GM18502 (cell line): ENCODE measurements around the gene IGF2R.

Source experiments
- ATAC-seq: cut with Tn5 transposase; IDR thresholded peaks from one replicate; pipeline ENCODE4 v1.9.1; 2021; ENCODE audit warnings: mild to moderate bottlenecking; ENCODE audit not compliant: unreplicated experiment, poor library complexity

Gene IGF2R

DNA sequence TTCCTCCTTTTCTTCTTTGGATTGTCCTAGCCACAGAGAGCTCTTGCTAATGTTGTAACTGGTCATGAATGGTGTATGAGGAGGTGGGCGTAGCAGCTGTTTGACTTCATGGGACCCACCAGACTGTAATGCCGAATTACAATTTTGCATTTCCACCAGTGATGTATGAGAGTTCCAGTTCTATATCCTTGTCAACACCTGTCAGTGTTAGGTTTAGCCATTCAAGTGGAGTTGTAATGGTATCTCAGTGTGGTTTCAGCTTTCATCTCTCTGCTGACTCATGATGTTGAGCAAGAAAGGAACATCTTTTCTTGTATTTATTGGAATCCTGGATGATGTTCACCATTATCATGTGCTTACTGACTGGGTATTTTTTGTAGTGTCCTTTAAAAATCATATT lies 5.1 kb downstream of the IGF2R start:
- peak; percentile 51 for ATAC-seq

DNA sequence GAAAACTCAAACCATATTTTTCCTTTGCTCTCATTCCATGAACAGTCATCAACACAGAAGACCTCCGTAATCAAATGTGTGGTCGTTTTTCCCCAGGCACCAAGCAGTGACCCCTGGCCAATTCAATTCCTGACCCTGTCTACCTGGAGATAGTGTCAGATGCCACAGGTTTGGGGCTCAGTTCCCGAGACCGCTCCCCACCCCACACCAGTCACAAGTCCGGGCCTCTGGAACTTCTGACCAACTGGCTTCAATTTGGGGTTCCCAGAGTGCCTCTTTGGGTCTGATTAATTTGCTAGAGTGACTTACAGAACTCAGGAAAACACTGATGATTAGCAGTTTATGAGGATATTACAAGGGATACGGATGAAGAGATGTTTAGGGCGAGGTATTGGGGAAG lies 6.0 kb downstream of the IGF2R start:
- ATAC-seq: no peak

DNA sequence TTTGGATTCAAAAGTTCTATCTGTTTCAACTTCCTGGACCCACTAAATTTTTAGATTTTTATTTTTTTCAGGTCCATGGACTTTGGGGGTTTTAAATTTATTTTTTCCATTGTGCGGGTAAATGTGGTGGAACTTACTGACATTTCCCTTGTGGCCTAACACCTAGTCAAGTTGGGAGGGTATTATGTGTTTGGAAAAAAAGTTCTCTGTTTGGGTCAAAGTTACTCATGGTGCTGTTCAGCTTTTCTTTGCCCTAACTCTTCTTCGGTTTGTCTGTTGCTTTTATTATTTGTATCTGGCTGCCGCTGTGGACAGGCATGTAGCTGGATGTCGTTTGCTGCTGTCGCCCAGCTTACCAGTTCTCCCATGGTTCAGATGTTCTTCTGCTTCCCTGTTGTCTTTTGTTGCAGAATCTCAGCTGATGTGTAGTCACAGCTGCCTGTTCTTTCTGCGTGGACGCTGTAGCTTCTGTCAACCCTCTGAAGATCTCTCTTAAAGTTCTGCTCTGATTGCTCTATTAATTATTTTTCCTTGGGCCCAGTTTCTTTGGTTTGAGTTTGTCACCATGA lies 7.9 kb downstream of the IGF2R start:
- no peak for ATAC-seq

DNA sequence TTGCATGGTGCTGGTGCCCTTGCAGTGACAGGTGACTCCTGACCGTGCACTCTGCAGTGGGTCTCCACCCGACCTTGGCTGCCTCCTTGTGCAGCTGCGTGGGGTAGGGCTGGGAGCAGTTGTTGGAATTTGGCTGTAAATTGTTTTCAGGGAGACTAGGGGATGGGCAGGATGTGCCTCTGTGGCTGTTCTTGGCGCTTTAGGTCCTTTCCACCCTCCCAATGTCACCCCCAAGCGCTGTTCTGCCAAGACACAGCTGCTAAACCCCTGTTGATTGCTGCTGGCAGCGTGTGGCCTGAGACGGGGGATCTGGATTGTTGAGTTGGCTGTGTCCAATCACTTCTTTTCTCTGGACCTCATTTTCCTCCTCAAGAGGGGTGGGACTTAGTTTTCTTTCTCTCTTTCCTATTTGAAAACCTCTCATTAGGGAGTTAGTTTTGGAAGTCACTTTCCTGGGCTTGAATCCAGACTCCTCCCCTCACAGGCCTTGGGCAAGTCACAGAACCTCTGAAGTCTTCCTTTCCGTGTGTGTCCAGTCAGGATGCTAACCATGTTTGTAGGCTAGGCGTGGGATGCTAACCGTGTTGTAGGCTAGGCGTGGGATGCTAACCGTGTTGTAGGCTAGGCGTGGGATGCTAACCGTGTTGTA lies 8.5 kb downstream of the IGF2R start:
- no peak for ATAC-seq

DNA sequence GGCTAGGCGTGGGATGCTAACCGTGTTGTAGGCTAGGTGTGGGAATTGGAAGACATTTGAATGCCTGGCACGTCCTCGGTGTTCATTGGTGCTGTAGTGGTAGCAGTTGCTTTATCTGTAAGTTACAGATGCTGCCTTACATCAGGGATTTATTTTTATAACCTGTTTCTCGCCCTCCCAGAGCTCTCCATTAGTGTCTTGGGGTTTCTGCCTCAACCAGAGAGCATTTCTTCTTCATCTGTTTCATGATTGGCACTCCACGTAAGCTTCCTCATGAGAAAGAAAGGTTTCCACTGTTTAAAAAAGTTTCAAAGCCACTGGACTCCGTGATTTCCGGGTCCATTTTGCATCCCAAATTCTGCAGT lies 9.0 kb downstream of the IGF2R start:
- ATAC-seq: no peak

DNA sequence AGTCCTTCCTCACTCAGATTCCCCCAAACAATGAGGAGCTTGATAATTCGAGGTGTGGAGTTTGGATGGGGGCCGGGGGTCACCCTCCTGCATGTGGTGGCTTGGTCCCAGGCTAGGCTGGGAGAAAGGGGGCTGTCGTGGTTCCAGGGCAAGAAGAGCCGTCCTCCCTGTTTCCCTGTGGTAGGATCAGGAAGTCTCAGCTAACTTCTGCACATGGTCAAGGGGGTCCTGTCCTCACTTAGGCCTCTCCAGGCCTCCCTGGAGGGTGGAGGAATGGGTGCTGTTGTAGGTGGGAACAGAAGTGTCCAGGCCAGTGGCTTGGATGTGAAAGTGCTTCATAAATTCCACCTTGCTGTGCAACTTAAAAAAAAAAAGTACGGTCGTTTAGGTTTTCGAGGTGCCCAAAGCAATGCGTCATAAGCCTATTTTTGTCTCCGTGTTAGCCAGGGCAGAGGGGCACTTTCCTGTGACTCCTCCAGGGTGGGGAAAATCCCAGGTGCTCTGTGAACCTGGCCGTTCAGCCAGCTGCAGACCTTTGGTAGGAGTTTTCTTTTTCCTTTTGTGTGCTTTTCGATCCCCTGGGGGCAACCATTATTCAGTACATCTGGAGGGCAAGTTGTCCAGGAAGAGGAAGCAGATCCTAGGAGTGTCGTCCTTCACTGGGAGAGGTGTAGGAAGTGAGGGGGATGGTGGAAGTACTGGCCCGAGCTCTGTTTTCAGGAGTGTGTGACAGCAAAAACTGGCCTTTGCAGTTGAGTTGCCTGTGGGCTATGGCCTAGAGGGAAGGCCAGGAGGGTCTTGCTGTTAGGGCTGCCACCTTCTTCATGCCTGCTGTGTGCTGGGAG lies 9.6 kb downstream of the IGF2R start:
- peak; percentile 30 for ATAC-seq

DNA sequence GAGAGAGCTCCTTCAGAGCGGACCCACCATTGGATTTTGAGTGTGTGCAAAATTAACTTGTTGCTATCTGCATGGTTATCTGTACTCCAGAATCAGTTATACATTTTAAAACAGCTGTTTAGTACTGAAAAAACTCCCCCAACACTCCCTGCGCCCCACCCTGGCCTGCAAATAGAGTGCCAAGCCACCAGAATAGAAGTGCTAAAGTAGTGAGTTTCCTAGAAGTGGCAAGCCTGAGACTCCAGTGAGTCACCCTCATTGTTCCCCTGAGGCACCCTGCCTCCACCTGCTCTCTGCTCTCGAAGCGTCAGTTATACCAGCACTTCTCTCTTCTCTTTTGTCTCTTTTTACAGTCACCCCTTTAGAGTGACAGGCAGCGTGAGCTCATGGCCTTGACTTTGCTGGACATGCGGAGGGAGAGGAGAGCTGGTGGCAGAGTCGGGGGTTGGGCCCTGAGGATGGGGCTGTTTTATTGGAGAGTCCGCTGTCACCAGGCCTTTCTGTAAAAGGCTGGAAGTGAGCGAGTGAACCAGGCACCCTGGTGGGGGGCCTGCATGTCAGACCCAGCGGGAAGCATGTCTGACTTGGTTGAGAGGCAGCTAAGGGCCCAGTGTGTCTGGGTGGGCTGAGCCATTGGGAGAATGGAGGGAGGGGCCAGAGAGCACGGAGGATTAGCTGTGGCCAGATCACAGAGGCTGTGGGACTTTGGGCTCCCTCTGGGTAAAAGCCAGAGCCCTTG lies 10.4 kb downstream of the IGF2R start:
- peak; percentile 61 for ATAC-seq

DNA sequence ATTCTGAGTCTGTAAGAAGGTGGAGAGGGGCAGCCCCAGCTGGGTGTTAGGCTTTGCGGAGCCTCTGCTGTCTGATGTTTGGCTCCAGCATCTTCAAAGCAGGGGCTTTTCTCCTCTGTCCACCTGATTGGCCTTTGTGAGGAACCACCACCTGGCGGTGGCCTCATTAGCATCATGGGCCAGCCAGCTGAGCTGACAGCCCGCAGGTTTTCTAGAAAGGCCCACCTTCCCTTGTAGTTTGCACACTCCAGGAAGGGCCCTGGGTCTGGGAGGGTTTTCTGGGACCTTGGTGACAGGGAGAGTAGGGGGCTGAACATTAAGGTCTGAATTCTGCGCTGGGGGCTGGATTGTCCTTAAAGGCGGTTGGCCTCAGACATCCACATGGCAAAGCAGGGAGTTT lies 11.6 kb downstream of the IGF2R start:
- no peak for ATAC-seq

DNA sequence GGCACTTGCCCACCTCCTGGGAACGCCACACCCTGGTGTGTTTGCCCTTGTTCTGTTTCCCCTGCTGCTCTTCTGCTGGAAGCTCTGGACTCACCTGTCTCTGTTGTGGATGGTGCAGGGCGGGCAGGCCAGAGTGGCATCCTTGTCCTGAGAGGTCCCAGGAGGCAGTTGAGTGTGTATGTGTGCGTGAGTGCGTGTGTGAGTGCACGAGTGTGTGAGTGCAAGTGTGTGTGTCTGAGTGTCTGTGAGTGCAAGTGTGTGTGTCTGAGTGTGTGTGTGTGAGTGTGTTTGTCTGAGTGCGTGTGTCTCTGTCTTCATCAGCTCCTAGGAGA lies 12.2 kb downstream of the IGF2R start:
- no peak for ATAC-seq

DNA sequence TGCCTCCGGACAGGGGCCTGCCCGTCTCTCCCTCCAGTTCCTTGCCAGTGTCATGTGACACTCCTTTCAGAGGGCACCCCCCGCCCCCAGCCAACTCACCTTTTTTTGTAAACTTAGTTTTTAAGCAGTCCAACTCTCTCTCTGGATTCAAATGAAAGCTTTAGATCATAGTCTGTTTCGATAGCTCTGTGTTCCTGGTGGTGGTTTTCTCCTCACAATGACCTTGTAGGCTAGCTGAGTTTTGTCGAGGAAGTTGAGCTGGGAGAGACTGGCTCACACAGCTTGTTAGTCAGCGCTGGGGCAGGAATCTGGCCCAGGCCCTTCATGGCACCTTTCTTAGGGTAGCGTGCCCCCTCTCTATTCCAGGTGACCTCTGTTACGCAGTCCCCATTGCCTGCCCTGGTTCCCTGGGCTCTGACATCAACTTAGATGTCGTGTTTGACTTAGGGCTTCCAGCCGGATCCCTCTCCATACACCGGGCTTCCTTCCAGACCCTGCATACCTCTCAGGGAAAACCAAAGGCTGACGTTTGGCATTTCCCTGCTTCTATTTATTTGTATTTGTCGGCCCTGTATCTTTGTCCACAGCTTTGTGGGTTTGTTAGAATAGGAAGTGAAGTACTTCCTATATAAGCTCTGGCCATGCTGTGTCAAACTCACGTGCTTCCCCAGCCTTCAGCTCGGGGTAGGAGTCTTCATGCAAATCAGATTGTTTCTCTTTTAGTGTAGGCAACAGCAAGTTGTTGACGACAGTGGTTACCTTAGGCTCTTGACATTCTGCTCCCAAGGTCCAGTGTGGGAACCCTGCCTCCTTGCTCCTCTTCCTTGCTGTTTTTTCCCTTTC lies 12.7 kb downstream of the IGF2R start:
- ATAC-seq: peak; percentile 71

DNA sequence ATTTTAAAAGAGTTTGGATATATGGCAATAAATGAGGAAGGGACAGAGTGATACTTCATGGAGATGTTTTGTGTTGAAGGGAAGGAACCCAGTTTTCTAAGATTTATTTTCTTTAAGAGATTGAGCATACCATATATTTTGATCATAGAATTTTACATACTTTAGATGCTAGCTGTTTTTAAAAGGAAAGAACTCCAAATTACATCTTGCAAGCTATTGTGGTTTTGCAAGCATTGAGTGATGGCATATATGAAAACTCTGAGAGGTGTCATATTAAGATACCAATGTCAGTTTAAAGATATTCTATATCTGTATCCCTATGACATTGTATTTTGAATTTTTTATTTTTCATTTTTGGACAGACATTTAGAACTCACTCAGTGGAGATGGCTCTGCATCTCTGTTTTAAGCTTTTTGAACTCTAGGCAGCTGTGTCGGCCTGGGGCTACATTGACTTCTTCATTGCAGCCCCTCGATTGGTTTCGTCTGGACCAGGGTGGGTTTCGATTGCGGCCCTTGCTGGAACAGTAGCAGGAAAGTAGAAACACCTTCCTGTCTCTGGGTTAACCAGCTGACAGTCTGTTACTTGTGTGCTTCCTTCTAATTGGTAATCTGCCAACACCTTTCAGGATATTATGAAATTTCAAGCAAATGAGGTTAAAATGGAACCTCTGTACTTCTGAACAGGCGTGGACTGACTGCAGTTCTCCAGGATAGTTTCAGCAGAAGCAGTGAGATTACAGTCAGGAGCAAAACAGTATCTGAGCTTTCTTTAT lies 14.0 kb downstream of the IGF2R start:
- ATAC-seq: peak; percentile 33

DNA sequence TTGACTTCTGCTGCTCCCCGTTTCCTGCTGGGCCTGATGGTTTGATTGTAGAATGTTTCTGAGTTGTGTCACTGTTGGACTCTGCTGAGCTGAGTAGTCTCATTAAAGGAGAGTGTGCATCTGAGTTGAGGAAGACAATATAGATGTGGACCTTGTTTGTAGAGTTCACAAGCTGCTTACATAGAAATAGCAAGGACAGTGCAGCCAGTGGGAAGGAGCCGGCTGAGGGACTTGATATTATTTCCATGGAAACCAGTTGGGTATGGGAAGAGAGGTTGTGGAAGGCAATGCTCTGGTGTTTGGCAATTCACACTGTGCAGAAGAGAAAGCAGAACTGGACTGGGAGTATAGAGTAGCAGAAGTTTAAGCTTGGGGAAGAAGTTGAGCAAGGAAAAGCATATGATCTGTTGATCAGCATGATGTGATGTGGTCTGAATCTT lies 14.8 kb downstream of the IGF2R start:
- ATAC-seq: no peak

DNA sequence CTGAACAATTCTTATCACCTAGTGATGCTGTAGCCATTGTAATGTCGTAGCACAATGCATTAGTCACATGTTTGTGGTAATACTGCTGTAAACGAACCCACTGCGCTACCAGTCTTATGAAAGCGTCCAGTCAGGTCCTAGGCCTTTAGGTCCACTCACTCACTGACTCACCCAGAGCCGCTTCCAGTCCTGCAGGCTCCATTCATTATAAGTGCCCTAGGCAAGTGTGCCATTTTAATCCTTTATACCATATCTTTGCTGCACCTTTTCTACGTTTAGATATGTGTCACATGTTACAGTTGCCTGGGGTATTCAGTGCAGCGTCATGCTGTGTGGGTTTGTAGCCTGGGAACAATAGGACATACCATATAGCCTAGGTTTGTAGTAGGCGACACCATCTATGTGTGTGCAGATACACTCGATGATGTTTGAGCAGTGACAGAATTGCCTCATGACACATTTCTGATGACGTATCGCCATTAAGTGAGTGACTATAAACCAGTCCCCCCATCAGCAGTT lies 15.4 kb downstream of the IGF2R start:
- ATAC-seq: no peak

DNA sequence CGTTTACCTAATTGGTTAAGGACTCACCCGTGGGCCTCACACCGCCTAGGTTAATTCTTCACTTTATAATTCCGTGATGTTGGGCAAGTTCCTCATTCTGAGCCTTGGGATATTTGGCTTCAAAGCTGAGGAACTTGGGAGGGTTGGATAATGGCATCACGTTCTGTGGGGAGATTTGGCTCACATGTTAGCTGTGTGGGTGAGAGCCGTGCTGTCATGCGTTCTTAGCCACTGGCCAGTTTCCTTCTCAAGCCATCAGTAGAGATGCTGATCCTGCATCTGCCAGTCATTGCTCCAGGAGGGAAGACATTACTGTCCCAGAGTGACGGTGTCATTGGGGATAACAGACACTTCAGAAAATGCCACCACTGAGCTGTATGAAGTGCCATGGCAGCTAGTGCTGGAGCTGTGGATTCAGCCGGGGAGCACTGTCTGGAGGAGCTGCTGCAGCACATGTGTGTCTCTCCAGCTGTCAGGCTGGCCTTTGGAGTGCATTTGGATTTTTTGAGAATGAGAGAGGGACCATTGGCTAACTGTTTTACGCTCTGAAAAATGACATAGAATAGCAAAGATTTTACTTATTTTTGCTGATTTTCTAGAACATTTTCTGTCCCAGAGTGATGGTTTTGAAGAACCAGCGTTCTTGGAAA lies 16.5 kb downstream of the IGF2R start:
- no peak for ATAC-seq

DNA sequence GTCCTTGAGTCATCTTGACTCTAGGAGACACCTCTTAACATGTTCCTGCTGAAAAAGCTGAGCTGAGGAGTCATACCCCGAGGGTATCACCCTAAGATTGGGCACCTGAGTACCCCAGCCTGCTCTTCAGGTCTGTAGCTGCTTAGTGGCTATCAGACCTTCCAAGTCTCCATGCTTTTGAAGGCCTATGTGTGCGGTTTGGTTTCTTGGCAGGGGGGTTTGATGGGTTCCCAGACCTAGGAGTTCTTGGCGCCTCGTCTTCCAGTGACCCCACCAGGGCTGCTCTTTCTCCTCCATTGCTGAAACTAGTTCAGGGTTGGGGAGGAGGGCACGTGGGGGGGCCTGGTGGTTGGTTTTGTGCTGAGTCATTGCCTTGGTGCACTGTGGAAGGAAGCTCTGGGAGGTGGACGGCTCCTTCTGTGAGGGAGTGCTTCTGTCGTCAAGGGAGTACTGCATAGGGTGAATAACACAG lies 20.1 kb downstream of the IGF2R start:
- no peak for ATAC-seq

DNA sequence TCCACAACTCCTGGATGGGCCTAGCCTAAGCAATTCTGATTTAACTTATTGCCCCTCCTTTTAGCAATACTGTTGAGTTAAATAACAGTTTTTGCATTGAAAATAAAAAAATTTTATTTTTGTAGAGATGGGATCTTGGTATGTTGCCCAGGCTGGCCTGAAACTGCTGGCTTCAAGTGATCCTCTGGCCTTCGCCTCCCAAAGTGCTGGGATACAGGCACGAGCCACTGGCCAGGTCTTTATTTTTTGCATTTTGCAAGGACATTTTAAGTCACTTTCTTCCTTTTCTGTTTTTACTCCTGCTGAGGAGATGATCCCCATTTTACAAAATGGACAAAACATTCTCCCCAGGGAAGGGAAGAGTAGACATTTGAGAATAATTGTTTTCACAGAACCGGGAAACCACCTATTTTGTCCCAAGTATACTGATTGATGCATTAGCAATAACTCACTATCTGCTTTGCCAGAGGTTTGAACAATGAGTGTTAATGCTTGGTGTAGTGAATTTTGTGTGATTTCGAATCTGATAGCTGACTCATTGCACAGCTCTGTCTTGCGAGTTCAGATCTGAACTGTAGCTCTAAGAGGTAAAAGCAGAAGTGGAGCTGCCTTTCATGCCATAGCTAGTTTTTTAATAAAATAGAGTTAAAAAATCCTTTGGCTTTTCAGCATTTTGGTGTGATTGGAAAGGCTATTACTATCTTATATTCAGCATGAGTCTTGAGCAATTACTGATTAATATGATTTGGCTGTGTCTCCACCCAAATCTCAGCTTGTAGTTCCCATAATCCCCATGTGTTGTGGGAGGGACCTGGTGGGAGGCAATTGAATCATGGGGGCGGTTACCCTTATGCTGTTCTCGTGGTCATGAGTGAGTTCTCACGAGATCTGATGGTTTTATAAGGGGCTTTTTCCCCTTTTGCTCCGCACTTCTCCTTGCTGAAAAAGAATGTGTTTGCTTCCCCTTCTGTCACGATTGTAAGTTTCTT lies 20.9 kb downstream of the IGF2R start:
- ATAC-seq: peak; percentile 96

DNA sequence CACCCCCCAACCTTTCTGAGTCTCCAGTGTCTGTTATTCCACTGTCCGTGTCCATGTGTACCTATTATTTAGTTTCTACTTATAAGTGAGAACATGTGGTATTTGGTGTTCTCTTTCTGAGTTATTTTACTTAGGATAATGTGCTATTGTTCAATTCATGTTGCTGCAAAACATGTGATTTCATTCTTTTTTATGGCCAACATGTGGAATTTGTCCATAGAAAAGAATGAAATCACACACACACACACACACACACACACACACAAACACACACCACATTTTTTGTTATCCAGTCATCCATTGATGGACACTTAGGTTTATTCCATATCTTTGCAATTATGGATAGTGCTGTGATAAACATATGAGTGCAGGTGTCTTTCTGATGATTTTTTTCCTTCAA lies 23.5 kb downstream of the IGF2R start:
- no peak for ATAC-seq
